ENCODE measurements around the gene EPB41L4B.

EPB41L4B gene

GRCh38 chr9:109299891-109300290, 21.0 kb downstream of the EPB41L4B start:
- no peak for TF ChIP-seq CTCF (IDR thresholded peaks at IDR 0.05; ENCODE audit: insufficient read depth, missing control alignments)
- DNase-seq (ENCODE audit: insufficient read length, low spot score) (no peak), FAIRE-seq (no peak)

GRCh38 chr9:109297899-109298298, 23.0 kb downstream of the EPB41L4B start:
- DNase-seq (ENCODE audit: insufficient read length, low spot score) (no peak), FAIRE-seq (no peak)
- no peak for TF ChIP-seq CTCF (IDR thresholded peaks at IDR 0.05; ENCODE audit: insufficient read depth, missing control alignments)

GRCh38 chr9:109295221-109296130, 25.4 kb downstream of the EPB41L4B start:
- DNase-seq (ENCODE audit: insufficient read length, low spot score): no peak
- no peak for TF ChIP-seq CTCF (IDR thresholded peaks at IDR 0.05; ENCODE audit: insufficient read depth, missing control alignments)
- FAIRE-seq: no peak

- FAIRE-seq: no peak
- no peak for TF ChIP-seq CTCF (IDR thresholded peaks at IDR 0.05; ENCODE audit: insufficient read depth, missing control alignments)
- no peak for DNase-seq (ENCODE audit: insufficient read length, low spot score)
Measured at GRCh38 chr9:109290385-109290784, 30.5 kb downstream of the EPB41L4B start.

GRCh38 chr9:109289931-109290330, 30.9 kb downstream of the EPB41L4B start:
- DNase-seq (ENCODE audit: insufficient read length, low spot score): no peak
- no peak for TF ChIP-seq CTCF (IDR thresholded peaks at IDR 0.05; ENCODE audit: insufficient read depth, missing control alignments)
- FAIRE-seq: no peak

GRCh38 chr9:109289186-109289585, 31.7 kb downstream of the EPB41L4B start:
- DNase-seq (ENCODE audit: insufficient read length, low spot score) (no peak), FAIRE-seq (no peak)
- TF ChIP-seq CTCF (IDR thresholded peaks at IDR 0.05; ENCODE audit: insufficient read depth, missing control alignments): no peak

- FAIRE-seq (no peak), DNase-seq (ENCODE audit: insufficient read length, low spot score) (no peak)
- no peak for TF ChIP-seq CTCF (IDR thresholded peaks at IDR 0.05; ENCODE audit: insufficient read depth, missing control alignments)
Measured at GRCh38 chr9:109286981-109287380, 33.9 kb downstream of the EPB41L4B start.
